Measurements from ENCODE around the gene PRKCZ. TPM values are rescaled to one million over a fixed set of nuclear protein-coding genes. Genes with fewer than 3 reads are reported as not detected.

The PRKCZ gene
- total RNA-seq, 4 donors from 2014 or later: 0.49 to 1.9 (median 1.1) TPM; not detected in 1

DNA sequence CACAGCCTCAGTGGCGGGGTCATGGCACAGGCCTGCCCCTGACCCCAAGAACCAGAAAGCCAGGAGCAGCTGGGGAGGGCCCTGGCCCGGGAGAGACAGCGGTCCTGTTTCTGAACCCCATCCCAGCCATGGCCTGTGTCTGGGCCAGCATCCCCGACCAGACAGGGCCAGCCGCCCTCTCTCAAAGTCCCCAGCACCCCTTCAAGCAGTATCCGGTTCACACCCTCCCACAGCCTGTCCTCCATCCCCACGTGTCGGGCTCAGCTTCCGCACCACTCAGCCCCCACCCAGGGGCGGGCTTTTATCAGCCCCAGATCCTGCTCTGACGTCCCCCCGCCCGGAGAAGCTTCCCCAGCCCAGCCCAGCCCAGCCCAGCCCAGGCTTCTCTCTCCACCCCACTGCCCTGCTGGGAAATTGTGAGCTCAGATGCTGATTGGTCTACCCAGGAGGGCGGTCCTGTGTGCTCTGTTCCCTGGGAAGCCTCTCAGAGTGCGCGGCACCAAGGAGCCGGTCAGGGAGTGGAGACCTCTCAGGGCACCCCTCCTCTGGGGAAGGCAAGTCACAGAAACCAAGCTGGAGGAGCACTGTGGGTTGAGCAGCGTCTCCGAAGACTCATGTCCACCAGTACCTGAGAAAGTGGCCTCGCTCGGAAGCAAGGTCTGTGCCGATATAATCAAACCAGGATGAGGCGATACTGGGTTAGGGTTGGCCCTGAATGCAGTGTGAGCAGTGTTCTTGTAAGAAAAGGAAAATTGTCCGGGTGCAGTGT is 149.0 kb downstream of the PRKCZ start:
- TF ChIP-seq, protein P1, sequence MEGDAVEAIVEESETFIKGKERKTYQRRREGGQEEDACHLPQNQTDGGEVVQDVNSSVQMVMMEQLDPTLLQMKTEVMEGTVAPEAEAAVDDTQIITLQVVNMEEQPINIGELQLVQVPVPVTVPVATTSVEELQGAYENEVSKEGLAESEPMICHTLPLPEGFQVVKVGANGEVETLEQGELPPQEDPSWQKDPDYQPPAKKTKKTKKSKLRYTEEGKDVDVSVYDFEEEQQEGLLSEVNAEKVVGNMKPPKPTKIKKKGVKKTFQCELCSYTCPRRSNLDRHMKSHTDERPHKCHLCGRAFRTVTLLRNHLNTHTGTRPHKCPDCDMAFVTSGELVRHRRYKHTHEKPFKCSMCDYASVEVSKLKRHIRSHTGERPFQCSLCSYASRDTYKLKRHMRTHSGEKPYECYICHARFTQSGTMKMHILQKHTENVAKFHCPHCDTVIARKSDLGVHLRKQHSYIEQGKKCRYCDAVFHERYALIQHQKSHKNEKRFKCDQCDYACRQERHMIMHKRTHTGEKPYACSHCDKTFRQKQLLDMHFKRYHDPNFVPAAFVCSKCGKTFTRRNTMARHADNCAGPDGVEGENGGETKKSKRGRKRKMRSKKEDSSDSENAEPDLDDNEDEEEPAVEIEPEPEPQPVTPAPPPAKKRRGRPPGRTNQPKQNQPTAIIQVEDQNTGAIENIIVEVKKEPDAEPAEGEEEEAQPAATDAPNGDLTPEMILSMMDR (IDR thresholded peaks at IDR 0.05; ENCODE audit: low read depth): no peak

- TF ChIP-seq, protein P1 (IDR thresholded peaks at IDR 0.05; ENCODE audit: low read depth): no peak
Measured at GRCh38 chr1:2200308-2200943, 150.2 kb downstream of the PRKCZ start.

GRCh38 chr1:2201062-2201461 is 150.9 kb downstream of the PRKCZ start:
- TF ChIP-seq, protein P1 (IDR thresholded peaks at IDR 0.05; ENCODE audit: low read depth): no peak

GRCh38 chr1:2202008-2202575 is 151.9 kb downstream of the PRKCZ start:
- TF ChIP-seq, protein P1 (IDR thresholded peaks at IDR 0.05; ENCODE audit: low read depth): no peak

- TF ChIP-seq, protein P1 (IDR thresholded peaks at IDR 0.05; ENCODE audit: low read depth): no peak
Measured at GRCh38 chr1:2202843-2203601, 152.8 kb downstream of the PRKCZ start.

- TF ChIP-seq, protein P1 (IDR thresholded peaks at IDR 0.05; ENCODE audit: low read depth): no peak
Measured at GRCh38 chr1:2203671-2204414, 153.6 kb downstream of the PRKCZ start.

Data from subcutaneous adipose tissue (tissue), 4 donors.